Measurements from ENCODE around the gene SPSB4.

Gene SPSB4

DNA sequence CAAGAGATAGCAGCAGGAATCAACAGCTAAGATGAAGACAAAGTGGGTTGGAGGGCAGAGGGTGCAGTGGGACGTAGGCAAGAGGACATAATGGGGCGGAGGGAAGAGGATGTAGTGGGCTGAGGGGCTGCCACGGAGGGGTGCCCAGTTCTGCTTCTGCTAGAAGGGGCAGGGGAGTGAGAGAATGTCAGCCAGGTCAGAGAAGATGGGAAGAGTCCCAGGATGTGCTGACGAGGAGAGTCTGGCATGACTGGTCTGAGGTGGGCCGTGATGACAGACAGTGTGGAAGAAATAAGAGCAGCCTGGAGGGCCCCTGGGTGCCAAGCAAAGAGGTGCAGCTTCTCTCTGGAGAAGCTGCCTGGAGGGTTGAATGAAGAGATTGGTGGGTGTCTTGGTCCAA, 4.0 kb downstream of the SPSB4 start:
- no peak for DNase-seq (ENCODE audit: low read depth in 2 of 2)

- DNase-seq (ENCODE audit: low read depth in 2 of 2) = no peak
Measured at GRCh38 chr3:141055536-141056445, 4.6 kb downstream of the SPSB4 start.

DNA sequence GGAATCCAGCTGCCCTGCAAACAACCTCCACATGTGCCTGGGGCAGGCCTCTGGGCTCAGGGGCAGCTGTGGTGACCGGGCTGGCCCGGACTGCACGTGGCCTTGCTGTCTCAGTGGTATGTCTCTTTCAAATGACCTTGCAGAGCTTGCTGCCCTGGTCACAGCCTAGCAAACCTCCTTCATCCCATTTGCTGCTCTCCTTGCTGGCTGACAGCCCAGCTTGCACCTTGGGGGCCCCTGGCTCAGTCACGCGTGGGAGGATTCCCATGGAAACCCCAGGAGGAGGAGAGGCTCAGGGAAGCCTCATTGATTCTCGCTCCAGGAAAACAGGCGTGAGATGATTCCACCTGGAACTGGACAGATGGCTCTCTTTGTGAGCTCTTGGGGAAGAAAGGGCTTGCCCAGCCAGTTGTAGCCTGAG, 5.6 kb downstream of the SPSB4 start:
- DNase-seq (ENCODE audit: low read depth in 2 of 2) = no peak

DNA sequence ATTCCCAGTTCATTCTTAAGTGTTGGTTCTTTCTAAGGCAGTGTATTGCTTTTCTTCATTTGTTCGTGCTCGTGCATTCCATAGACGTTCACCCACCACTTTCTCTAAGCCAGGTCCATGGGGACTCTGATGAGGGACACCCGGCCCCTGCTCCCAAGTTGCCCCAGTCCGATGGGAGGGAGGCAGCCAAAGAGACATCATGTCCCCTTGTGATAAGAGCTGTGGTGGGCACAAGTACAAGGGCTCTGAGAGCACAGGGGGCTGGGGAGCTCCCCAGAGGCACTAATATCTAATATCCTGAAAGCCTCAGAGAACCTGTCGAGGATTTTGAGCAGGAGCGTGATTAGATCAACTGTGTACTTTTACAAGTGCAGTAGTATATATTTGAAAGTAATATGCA, 6.3 kb downstream of the SPSB4 start:
- DNase-seq (ENCODE audit: low read depth in 2 of 2) = no peak

GRCh38 chr3:141057946-141058800, 7.0 kb downstream of the SPSB4 start:
- no peak for DNase-seq (ENCODE audit: low read depth in 2 of 2)

DNA sequence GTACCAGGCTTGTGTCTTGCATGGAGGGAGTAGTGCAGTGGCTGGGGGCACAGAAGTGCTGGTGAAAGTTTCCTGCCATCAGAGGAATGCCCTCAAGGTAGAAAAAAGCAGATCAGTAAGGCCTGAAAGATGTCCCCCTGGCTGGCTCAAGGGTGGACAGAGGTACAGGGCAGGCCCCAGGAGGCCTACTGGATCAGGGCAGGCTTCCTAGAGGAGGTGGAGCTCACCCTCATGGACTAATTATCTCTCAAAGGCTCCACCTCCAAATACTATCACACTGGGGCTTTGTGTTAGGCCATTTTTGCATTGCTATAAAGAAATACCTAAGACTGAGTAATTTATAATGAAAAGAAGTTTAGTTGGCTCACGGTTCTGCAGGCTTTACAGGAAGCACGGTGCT, 7.8 kb downstream of the SPSB4 start:
- no peak for DNase-seq (ENCODE audit: low read depth in 2 of 2)

DNA sequence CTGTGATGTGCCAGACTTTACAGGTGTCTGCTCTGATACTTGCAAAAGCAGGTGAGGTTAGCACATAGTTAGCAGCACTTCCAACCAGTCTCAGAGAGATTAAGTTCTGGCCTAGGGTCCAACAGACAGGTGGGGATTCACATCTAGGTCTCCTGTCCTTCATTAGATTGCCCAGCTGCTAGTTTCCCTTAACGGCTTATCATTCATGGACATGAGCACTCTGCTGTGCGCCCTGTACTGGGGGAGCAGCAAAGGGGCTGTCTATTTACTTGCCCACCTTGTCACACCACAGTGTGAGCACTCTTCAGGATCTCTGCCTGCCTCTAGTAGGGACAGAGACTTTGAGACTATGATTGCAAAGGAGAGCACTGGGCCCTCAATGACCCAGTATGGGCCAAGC, 8.7 kb downstream of the SPSB4 start:
- no peak for DNase-seq (ENCODE audit: low read depth in 2 of 2)

GRCh38 chr3:141060327-141060726, 9.2 kb downstream of the SPSB4 start:
- no peak for DNase-seq (ENCODE audit: low read depth in 2 of 2)

GRCh38 chr3:141063831-141064230, 12.7 kb downstream of the SPSB4 start:
- no peak for DNase-seq (ENCODE audit: low read depth in 2 of 2)

DNA sequence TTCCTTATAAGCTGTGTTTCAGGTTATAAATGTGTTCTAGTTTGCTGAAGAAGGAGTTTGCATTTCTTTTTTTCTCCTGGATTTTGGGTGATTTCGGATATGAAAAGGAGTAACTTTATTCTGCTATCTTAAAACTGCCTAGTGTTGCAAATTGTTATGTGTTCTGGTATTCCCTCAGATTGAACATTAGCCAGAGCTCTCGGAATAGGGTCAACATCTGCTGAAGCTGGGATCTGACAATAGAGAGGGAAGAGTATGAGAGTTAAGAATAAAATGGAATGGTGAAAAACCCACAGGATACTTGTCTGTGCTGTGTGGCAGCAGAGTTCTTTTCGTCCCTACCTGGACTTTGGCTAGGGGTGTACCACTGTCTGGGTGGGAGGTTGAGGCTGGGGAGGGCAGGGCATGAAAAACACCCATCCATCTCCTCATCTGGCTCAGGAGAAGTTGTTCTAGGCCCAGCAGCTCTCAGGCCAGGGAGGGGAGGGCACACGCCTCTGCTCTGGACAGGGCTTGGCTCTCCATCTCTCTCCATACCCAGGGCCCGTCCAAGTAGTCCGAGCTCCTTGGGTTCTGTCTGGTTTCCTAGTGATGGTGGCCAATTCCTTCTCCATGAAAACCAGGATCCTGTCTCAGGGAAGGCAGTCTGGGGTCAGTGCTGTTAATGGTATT, 13.2 kb downstream of the SPSB4 start:
- DNase-seq (ENCODE audit: low read depth in 2 of 2) = no peak

DNA sequence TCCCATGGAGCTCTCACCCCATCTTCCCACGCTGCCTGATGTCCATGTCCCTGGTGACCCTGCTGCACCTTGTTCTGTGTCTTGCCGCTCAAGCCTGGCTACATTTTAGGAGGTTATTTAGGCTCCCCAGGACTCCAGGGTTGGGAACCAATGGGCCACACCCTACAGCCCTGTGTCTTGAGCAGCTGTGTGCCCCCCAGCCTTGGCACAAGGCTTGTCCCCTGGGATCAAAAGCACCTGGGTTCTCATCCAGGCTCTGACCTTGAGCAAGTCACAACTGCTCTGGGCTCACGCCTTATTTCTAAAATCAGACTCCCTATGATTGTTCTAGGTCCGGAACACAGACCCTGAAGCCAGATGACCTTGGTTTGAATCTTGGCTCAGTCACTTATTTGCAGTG, 14.1 kb downstream of the SPSB4 start:
- no peak for DNase-seq (ENCODE audit: low read depth in 2 of 2)

- DNase-seq (ENCODE audit: low read depth in 2 of 2) = no peak
Measured at GRCh38 chr3:141065841-141066805, 15.0 kb downstream of the SPSB4 start.

- no peak for DNase-seq (ENCODE audit: low read depth in 2 of 2)
Measured at GRCh38 chr3:141067206-141067974, 16.2 kb downstream of the SPSB4 start.

DNA sequence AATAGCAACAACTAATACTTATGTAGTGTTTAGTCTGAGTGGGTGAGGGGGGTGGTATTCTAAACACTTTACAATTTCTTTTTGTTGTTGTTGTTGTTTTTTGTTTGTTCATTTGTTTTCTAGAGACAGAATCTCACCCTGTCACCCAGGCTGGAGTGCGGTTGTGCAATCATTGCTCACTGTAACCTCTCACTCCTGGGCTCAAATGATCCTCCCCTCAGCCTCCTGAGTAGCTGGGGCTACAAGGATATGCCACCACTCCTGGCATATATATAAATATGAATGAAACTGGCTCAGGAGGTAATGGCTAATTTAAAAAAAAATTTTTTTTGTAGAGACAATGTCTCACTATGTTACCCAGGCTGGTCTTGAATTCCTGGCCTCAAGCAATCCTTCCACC, 19.1 kb downstream of the SPSB4 start:
- DNase-seq (ENCODE audit: low read depth in 2 of 2) = no peak

DNA sequence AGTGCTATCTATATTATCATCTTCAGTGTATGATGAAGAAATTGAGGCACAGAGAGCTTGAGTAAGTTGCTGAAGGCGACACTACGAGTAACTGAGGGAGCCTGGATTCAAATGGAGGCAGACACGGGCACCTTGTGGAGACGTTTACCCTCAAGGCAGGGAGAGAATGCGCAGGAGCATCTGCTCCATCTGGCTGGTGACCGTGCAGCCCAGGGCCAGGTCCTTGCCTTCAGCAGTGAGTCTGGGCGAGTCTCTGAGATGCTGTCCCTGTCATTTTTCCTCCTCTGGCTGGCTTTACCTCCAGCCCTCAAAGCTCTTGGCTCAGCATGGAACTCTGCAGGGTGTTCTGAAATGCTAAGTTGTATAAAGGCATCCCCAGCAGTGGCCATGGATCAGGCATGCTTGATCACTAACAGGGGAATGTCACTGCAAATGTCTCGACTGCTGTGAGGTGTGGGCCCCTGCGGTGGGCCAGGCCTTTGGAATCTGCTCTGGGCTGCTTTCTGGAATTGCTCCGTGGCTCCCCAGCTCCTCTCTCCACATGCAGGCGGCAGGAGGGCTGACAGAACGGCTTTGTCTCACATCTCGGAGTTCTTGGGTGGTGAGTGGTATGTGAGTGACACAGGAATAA, 19.7 kb downstream of the SPSB4 start:
- no peak for DNase-seq (ENCODE audit: low read depth in 2 of 2)

DNA sequence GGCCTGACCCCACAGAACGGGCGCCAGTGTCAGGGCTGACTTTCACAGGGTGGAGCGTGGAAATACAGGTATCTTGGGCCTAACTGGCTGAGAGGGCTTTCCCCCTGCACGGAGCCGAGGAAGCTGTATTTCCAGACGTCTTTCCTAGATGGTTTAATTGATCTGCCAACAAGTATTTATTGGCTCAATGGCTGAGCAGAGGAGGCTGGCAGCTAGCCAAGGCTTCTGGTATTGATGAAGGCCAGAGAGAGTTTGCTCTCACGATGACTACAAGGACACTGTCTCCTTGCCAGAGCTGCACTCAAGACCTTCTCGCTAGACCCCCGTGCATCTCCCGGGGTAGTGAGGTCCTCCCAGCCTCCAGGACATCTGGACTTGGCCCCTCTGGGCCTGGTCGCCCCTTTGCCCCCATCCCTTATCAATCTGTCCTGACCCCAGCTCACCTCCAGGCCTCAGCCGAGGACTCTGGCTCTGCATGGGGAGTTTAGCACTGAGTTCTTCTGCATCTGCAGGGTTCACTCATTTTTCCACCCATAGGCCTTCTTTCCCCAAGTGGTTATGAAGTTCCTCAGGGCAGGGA, 20.6 kb downstream of the SPSB4 start:
- DNase-seq (ENCODE audit: low read depth in 2 of 2) = no peak

GRCh38 chr3:141072950-141073349, 21.8 kb downstream of the SPSB4 start:
- no peak for DNase-seq (ENCODE audit: low read depth in 2 of 2)

DNA sequence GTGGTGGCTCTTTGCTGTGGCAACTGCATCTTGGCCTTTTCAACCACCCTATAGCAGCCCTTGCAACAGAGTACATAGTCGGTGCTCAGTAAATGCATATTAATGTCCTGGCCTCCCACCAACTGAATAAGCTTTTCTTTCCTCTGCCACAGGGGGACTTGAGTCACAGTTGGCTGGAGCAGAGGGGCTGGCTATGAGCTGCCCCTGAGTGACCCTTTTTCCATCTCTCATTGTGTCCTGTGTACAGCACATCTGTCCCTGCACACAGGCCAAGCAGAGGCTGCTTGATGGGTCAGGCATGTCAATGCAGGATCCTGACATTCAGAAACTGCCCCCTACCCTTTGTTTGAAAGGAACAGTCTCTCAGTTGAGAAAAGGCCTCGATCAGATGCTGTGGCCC, 22.4 kb downstream of the SPSB4 start:
- DNase-seq (ENCODE audit: low read depth in 2 of 2) = no peak

- DNase-seq (ENCODE audit: low read depth in 2 of 2) = no peak
Measured at GRCh38 chr3:141074529-141074928, 23.4 kb downstream of the SPSB4 start.

Data from stimulated activated CD8-positive, alpha-beta memory T cell treated with anti-CD3 and anti-CD28 coated beads, Interleukin-15, amount 100 ng/mL, for 4 hours (primary cell).